ENCODE data around the gene TDRD12.
"Not testable (repeated sequence)": the region's sequence is repeated elsewhere in the genome, so short reads cannot be mapped to it uniquely, and the experiment has no call there.

The TDRD12 gene

DNA sequence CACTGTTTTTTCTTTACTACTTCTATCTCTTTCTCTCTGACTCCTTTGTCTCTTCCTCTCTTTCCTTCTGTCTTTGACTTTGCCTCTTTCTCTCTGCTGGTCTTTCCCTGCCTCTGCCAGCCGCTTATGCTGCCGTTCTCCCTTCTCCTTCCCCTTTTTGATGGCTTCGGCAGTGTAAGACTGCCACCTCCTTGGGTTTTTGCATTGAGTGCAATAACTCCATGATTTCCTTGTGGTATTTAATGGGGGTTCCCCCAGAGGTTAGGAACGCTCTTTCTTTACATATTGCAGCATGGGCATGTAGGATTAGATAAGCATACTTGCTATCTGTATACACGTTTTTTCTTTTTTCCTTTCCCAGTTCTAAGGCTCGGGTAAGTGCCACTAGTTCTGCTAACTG is 24.1 kb upstream of the TDRD12 start:
- H3K9me3 ChIP-seq (ENCODE audit: control insufficient read depth, insufficient read depth, low read depth, low read length); H3K27ac ChIP-seq (ENCODE audit: extremely low read depth, low read depth, low read length); CTCF ChIA-PET; POLR2A ChIA-PET; H3K4me3 ChIP-seq (ENCODE audit: low read depth, low read length): not testable (repeated sequence)
- H3K36me3 ChIP-seq (ENCODE audit: control insufficient read depth in 2 of 2, insufficient read depth in 1 of 2, low read length in 2 of 2): peaks cover 34 to 75% of the 10 kb centered on the region in 2 experiments
- TF ChIP-seq ZNF155 (tag by site-specific recombination; IDR thresholded peaks at IDR 0.05) (0 out of 2 replicates have a peak, but pooled peaks have one; percentile 17), ZNF560 (tag by site-specific recombination; IDR thresholded peaks at IDR 0.05; ENCODE audit: borderline replicate concordance) (peak; percentile 10; the same call in 1 of the 2 replicates), ZNF558 (tag by site-specific recombination; IDR thresholded peaks at IDR 0.05) (0 out of 2 replicates have a peak, but pooled peaks have one; percentile 11)
- H3K4me1 ChIP-seq (ENCODE audit: control insufficient read depth, insufficient read depth, low read length): peaks cover 19% of the 10 kb centered on the region

DNA sequence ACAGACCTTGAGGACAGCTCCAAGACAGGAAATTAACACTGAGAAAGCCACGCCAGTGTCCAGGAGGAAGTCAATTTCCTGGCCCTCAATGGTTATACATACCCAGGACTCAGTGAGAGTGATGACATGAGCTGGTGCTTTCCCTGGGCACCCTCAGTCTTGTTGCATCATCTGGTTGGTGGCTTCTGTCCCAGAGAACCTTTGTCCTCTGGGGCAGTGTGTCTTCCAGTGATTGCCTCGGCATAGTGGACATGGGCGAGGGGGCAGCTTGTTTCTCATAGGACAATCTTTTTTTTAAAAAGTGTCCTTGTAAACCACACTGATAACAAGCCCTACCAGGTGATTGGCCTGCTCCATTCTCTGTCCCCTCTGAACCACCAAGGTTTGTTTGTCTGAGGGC is 22.8 kb upstream of the TDRD12 start:
- TF ChIP-seq, protein P1, sequence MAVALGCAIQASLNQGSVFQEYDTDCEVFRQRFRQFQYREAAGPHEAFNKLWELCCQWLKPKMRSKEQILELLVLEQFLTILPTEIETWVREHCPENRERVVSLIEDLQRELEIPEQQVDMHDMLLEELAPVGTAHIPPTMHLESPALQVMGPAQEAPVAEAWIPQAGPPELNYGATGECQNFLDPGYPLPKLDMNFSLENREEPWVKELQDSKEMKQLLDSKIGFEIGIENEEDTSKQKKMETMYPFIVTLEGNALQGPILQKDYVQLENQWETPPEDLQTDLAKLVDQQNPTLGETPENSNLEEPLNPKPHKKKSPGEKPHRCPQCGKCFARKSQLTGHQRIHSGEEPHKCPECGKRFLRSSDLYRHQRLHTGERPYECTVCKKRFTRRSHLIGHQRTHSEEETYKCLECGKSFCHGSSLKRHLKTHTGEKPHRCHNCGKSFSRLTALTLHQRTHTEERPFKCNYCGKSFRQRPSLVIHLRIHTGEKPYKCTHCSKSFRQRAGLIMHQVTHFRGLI (tag by site-specific recombination; IDR thresholded peaks at IDR 0.05): 0 out of 2 replicates have a peak, but pooled peaks have one; percentile 12
- H3K4me3 ChIP-seq (ENCODE audit: low read depth, low read length); CTCF ChIA-PET; H3K9me3 ChIP-seq (ENCODE audit: control insufficient read depth, insufficient read depth, low read depth, low read length); POLR2A ChIA-PET; H3K27ac ChIP-seq (ENCODE audit: extremely low read depth, low read depth, low read length): not testable (repeated sequence)
- H3K4me1 ChIP-seq (ENCODE audit: control insufficient read depth, insufficient read depth, low read length): peaks cover 17% of the 10 kb centered on the region
- peaks cover 45 to 78% of the 10 kb centered on the region in 2 experiments for H3K36me3 ChIP-seq (ENCODE audit: control insufficient read depth in 2 of 2, insufficient read depth in 1 of 2, low read length in 2 of 2)

DNA sequence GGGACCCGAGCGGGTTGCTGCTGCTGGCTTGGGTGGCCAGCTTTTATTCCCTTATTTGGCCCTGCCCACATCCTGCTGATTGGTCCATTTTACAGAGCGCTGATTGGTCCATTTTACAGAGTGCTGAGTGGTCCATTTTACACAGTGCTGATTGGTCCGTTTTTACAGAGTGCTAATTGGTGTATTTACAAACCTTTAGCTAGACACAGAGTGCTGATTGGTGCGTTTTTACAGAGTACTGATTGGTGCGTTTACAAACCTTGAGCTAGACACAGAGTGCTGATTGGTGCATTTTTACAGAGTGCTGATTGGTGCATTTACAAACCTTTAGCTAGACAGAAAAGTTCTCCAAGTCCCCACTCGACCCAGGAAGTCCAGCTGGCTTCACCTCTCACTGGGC is 19.4 kb upstream of the TDRD12 start:
- POLR2A ChIA-PET: interaction anchor here (0.5 to 2.3 kb wide), 7 partner anchors 9 to 120 kb away, joined by 3 to 13 read pairs (median 4); partner anchors contain the start of gene NUDT19
- H3K4me3 ChIP-seq (ENCODE audit: low read depth, low read length); H3K9me3 ChIP-seq (ENCODE audit: control insufficient read depth, insufficient read depth, low read depth, low read length); H3K27ac ChIP-seq (ENCODE audit: extremely low read depth, low read depth, low read length): not testable (repeated sequence)
- CTCF ChIA-PET: interaction anchor here (0.6 to 0.9 kb wide), 2 partner anchors 18 to 35 kb away, joined by 3 read pairs; no protein-coding TSS in a partner anchor
- peaks cover 70 to 85% of the 10 kb centered on the region in 2 experiments for H3K36me3 ChIP-seq (ENCODE audit: control insufficient read depth in 2 of 2, insufficient read depth in 1 of 2, low read length in 2 of 2)
- peaks cover 19% of the 10 kb centered on the region for H3K4me1 ChIP-seq (ENCODE audit: control insufficient read depth, insufficient read depth, low read length)
- peak; percentile 43 for TF ChIP-seq SP2 (tag by site-specific recombination; IDR thresholded peaks at IDR 0.05)

DNA sequence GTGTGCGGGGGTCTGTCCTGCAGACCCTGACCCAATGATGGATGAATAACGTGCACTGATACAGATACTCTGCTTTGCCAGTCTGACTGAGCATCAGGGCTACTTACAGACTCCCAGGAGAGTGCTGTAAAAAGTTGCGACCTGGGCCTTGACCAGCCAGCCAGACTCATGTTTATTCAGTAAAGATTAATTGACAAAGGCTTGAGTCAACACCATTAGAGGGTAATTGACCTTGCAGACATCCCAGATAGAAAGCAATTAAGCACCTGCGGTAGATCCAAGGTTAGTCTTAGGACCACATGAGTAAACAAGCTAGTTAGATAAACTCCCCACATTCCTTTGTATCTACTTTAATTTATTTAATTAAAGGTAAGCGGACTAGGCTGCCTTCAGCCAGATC is 17.6 kb upstream of the TDRD12 start:
- H3K9me3 ChIP-seq (ENCODE audit: control insufficient read depth, insufficient read depth, low read depth, low read length): peaks cover 11% of the 10 kb centered on the region
- H3K4me1 ChIP-seq (ENCODE audit: control insufficient read depth, insufficient read depth, low read length): peaks cover 19% of the 10 kb centered on the region
- peak overlapping the region; percentile 54; the same call in 1 of the 2 replicates for H3K27ac ChIP-seq (ENCODE audit: extremely low read depth, low read depth, low read length)
- peaks cover 83 to 87% of the 10 kb centered on the region in 2 experiments for H3K36me3 ChIP-seq (ENCODE audit: control insufficient read depth in 2 of 2, insufficient read depth in 1 of 2, low read length in 2 of 2)
- POLR2A ChIA-PET: no interaction called here
- CTCF ChIA-PET: no interaction called here
- H3K4me3 ChIP-seq (ENCODE audit: low read depth, low read length): no peak overlapping the region
- TF ChIP-seq ZNF785 (tag by site-specific recombination; IDR thresholded peaks at IDR 0.05): no peak
- no peak for TF ChIP-seq ZNF274 (IDR thresholded peaks at IDR 0.05; ENCODE audit: low read length)
- no peak for TF ChIP-seq ZNF274 (tag by site-specific recombination; IDR thresholded peaks at IDR 0.05; ENCODE audit: borderline replicate concordance)
- no peak for TF ChIP-seq ZNF48 (tag by site-specific recombination; IDR thresholded peaks at IDR 0.05)
- TF ChIP-seq ZNF701 (tag by site-specific recombination; IDR thresholded peaks at IDR 0.05): no peak
- no peak for TF ChIP-seq ZNF610 (tag by site-specific recombination; IDR thresholded peaks at IDR 0.05; ENCODE audit: borderline replicate concordance)
- 0 out of 2 replicates have a peak, but pooled peaks have one; percentile 49 for TF ChIP-seq ZBTB8A (tag by site-specific recombination; IDR thresholded peaks at IDR 0.05)
- TF ChIP-seq HOXC10 (CRISPR knock-in tag; IDR thresholded peaks at IDR 0.05): no peak
- 0 out of 2 replicates have a peak, but pooled peaks have one; percentile 5 for TF ChIP-seq ZNF596 (tag by site-specific recombination; IDR thresholded peaks at IDR 0.05)
- TF ChIP-seq IKZF3 (tag by site-specific recombination; IDR thresholded peaks at IDR 0.05): peak; percentile 64
- no peak for TF ChIP-seq ZSCAN23 (tag by site-specific recombination; IDR thresholded peaks at IDR 0.05)
- no peak for TF ChIP-seq ZNF621 (tag by site-specific recombination; IDR thresholded peaks at IDR 0.05)
- TF ChIP-seq ZNF157 (tag by site-specific recombination; IDR thresholded peaks at IDR 0.05): no peak
- TF ChIP-seq ZNF354C (tag by site-specific recombination; IDR thresholded peaks at IDR 0.05; ENCODE audit: borderline replicate concordance, low read depth): no peak
- TF ChIP-seq ZXDB (tag by site-specific recombination; IDR thresholded peaks at IDR 0.05): peak; percentile 49
- peak; percentile 48; the same call in 1 of the 2 replicates for TF ChIP-seq SP7 (tag by site-specific recombination; IDR thresholded peaks at IDR 0.05)
- TF ChIP-seq, protein P2, sequence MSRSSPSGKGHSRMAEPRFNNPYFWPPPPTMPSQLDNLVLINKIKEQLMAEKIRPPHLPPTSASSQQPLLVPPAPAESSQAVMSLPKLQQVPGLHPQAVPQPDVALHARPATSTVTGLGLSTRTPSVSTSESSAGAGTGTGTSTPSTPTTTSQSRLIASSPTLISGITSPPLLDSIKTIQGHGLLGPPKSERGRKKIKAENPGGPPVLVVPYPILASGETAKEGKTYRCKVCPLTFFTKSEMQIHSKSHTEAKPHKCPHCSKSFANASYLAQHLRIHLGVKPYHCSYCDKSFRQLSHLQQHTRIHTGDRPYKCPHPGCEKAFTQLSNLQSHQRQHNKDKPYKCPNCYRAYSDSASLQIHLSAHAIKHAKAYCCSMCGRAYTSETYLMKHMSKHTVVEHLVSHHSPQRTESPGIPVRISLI (tag by site-specific recombination; IDR thresholded peaks at IDR 0.05): no peak
- peak; percentile 88 for TF ChIP-seq OSR2 (tag by site-specific recombination; IDR thresholded peaks at IDR 0.05)
- TF ChIP-seq TSHZ1 (tag by site-specific recombination; IDR thresholded peaks at IDR 0.05; ENCODE audit: borderline replicate concordance): no peak
